Activated CD8-positive, alpha-beta memory T cell treated with anti-CD3 and anti-CD28 coated beads for 36 hours (primary cell): ENCODE results near the gene LONP2. TPM values are rescaled to one million over a fixed set of nuclear protein-coding genes. Genes with fewer than 3 reads are reported as not detected.
"Not testable (repeated sequence)": the region's sequence is repeated elsewhere in the genome, so short reads cannot be mapped to it uniquely, and the experiment has no call there.

Experiments used
- CTCF ChIA-PET: fragments of 350-600 bp; sonication (Branson Sonifier 250); formaldehyde crosslinking; loops from one replicate; lab custom pipeline; 2021; ENCODE audit warnings: antibody characterized with exemption; lab: Charles Lee
- POLR2A ChIA-PET: fragments of 350-600 bp; sonication (Branson Sonifier 250); formaldehyde crosslinking; loops from one replicate; lab custom pipeline; 2021; ENCODE audit warnings: antibody characterized with exemption; lab: Charles Lee
- total RNA-seq, 2 experiments: library from RNA; stranded (reverse); gene quantifications; one replicate each; pipeline ENCODE4 v1.2.3, GENCODE V29; 2021

Gene LONP2
- total RNA-seq, 2 experiments from 2014 or later = 46.1 to 50.0 TPM

- ChIA-PET POLR2A (no interaction called here), CTCF (no interaction called here)
These were observed 11.5 kb upstream of the LONP2 start for GRCh38 chr16:48232493-48233040.

DNA sequence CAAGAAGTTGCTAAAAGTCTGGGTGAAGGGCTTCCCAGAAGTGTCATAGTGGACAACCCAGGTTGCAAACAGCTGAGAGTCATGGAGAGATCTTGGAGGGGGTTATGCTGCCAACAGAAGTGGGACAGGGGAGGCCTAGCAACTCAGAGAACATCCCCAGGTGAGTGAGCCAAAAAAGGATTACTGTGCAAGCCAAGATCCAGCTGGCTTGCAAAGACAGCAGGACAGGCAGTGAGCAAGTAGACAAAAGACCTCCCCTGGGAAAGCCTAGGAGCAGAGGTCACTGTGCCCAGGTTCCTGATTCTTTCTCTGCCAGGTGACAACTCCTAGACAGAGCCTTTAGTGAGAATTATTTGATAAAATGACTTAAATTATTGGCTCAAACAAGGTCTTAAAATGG is 9.5 kb upstream of the LONP2 start:
- ChIA-PET POLR2A (no interaction called here), CTCF (no interaction called here)

DNA sequence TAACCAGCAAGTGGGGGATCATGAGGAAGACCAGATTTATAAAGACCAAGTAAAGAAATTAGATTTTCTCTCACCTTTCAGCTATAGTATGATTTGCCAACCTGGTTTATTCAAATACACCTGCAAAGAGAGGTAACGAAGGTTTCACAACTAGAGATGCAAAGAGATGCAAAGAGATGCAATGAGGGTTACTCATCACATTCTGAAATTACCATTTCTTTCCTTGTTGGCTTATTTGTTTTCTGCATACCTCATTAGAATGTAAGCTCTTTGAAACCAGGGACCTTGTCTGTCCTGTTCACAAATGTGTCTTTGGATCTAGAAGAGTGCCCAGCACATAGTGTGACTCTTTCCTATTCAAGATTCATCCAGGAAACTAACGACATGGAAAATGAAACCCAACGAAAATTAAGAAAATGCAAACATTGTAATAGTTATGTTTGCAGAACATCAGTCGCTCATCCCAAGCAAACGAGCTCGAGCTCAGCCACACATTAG is 9.0 kb upstream of the LONP2 start:
- CTCF ChIA-PET = no interaction called here
- POLR2A ChIA-PET = no interaction called here

- CTCF ChIA-PET = no interaction called here
- POLR2A ChIA-PET = no interaction called here
These were observed 8.5 kb upstream of the LONP2 start for GRCh38 chr16:48235556-48236136.

DNA sequence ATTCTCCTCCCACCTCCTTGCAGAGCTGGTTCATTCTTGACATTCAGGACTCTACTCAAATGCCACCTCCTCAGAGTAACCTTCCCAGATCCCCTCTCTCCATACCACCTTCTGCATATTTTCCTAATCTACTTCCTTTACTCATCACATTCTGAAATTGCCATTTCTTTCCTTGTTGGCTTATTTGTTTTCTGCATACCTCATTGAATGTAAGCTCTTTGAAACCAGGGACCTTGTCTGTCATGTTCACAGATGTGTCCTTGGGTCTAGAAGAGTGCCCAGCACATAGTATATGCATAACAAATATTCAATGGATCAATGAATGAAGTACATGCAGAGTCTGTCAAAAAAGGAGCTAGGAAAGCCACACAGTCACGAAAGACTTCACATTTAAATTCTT is 7.8 kb upstream of the LONP2 start:
- POLR2A ChIA-PET = no interaction called here
- CTCF ChIA-PET = interaction anchor here (1.2 kb wide), 1 partner anchor 394 kb away, joined by 4 read pairs; no protein-coding TSS in a partner anchor

DNA sequence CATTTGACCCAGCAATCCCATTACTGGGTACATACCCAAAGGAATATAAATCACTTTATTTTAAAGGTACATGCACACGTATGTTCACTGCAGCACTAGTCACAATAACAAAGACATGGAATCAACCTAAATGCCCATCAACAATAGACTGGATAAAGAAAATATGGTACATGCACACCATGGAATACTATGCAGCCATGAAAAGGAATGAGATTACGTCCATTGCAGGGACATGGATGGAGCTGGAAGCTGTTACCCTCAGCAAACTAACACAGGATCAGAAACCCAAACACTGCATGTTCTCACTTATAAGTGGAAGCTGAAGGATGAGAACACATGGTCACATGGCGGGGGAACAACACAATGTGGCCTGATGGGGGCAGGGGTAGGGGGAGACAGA is 4.0 kb upstream of the LONP2 start:
- CTCF ChIA-PET, POLR2A ChIA-PET: not testable (repeated sequence)

DNA sequence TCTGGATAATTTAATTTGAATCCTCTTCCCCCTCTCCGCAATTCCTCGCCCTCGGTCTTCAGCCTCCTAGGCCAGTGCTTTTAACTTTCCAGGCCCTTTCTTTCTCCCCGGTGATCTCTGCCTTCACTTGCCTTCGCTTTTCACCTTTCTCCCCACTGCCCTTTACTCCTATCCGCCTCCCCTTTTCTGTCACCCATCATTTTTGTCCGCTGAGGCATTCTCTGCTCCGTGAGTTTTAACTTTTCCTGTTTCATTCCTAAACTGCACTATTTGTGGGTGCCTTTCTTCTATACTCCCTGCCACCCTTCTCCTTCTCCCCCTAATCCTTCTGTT is 729 bp downstream of the LONP2 start:
- POLR2A ChIA-PET = no interaction called here
- CTCF ChIA-PET = no interaction called here

- CTCF ChIA-PET = no interaction called here
These were observed 2.0 kb downstream of the LONP2 start for GRCh38 chr16:48246066-48246465.

GRCh38 chr16:48247311-48247710 is 3.2 kb downstream of the LONP2 start, which contains the start of gene ABCC11:
TSS of gene ABCC11 (minus strand) at chr16:48247539. CDS start at chr16:48231921, 15,618 bp downstream.
- ChIA-PET CTCF (interaction anchor here (0.7 kb wide), 1 partner anchor 1561 kb away, joined by 3 read pairs; no protein-coding TSS in a partner anchor), POLR2A (no interaction called here)

More at GRCh38 chr16:48246066-48246465, 2.0 kb downstream of the LONP2 start:
- POLR2A ChIA-PET = no interaction called here

- CTCF ChIA-PET = no interaction called here
- POLR2A ChIA-PET = no interaction called here
These were observed 6.6 kb downstream of the LONP2 start for GRCh38 chr16:48250520-48251278.

DNA sequence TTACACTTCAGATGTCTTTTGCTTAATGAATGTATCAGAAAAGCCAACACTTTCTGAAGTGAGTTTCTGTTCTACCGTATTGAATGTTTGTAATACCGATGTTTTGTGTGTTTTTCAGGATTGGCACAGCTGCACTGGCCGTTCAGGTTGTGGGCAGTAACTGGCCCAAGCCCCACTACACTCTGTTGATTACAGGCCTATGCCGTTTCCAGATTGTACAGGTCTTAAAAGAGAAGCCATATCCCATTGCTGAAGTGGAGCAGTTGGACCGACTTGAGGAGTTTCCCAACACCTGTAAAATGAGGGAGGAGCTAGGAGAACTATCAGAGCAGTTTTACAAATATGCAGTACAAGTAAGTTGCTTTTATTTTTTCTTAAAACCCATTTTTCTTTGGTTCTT is 7.9 kb downstream of the LONP2 start:
- ChIA-PET CTCF (no interaction called here), POLR2A (no interaction called here)

DNA sequence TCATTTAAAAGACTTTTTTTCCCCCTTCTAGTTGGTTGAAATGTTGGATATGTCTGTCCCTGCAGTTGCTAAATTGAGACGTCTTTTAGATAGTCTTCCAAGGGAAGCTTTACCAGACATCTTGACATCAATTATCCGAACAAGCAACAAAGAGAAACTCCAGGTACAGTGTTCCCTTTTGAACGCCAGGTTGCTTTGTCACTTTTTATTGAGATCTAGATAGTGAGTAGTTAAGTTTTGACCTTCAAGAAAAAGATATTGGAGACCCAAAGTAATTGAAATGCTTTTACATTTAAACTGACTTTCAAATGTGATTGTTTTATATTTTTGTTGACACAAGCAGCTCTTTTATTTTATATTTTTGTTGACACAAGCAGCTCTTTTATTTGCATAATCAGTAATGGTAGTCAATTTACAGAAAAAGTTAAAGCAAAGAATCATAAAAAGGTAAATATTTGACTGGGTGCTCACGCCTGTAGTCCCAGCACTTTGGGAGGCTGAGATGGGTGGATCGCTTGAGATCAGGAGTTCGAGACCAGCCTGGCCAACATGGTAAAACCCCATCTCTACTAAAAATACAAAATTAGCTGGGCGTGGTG is 12.6 kb downstream of the LONP2 start:
- ChIA-PET CTCF (no interaction called here), POLR2A (no interaction called here)

DNA sequence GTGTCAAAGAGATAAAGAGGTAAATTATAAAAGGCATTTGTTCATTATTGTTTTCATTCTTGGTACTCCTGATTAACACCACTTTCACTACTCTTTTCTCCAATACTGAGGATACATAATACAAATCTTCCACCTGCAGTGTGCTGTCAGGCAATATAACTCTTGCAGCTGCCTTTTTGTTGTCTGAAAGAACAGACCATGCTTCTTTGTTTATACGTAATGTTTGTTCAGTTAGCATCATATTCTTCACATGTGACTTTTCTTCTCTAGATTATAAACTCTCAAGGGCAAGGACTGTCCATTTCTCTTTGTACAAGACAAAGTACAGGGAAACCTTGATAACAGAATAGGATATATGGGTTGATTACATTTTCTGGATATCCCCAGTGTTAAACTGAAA is 17.5 kb downstream of the LONP2 start:
- POLR2A ChIA-PET = no interaction called here
- CTCF ChIA-PET = no interaction called here

- POLR2A ChIA-PET = no interaction called here
- CTCF ChIA-PET = no interaction called here
These were observed 18.5 kb downstream of the LONP2 start for GRCh38 chr16:48262631-48263030.

GRCh38 chr16:48269011-48269410 is 24.9 kb downstream of the LONP2 start:
- ChIA-PET CTCF (no interaction called here), POLR2A (no interaction called here)

DNA sequence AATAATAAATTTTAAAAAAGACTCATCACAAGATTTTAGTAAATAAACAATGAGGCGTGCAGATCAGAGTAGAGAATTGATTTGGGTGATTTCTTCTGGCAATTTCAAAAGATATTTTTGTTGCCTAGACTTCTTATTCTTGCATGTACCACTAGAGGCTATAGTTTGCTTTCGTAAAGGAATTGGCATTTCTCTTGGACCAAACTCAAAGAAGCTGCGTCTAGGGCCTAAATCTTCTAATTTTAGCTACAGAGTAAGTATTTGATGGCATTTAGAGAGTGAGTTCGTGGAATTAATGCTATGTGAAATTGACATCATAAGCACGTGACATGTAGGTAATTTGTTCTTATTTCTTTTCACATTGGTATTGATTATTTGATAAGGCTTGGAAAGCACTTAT is 27.6 kb downstream of the LONP2 start:
- ChIA-PET POLR2A (no interaction called here), CTCF (interaction anchor here (0.7 kb wide), 1 partner anchor 19 kb away, joined by 3 read pairs; no protein-coding TSS in a partner anchor)

- ChIA-PET CTCF (no interaction called here), POLR2A (no interaction called here)
These were observed 28.8 kb downstream of the LONP2 start for GRCh38 chr16:48272837-48273421.

GRCh38 chr16:48274476-48274875 is 30.4 kb downstream of the LONP2 start:
- ChIA-PET CTCF (no interaction called here), POLR2A (no interaction called here)

DNA sequence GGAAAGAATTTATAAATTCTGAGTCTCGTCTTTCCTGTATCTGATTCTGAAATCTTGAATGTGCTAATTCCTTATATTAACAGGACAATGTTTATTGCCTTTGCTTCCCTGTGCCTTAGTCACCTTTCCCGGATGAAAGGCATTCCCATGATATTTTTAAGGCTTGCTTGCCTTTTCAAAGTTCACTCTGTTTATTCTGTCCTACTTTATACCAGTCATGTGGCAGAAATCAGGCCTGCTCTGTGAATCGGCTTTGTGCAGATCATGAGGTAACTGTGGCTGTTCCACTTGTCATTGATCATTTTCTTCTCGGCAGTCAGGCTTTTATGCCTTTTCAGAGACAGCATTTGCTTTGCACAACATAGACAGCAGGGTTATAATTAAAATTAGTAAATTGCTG is 32.0 kb downstream of the LONP2 start:
- POLR2A ChIA-PET = no interaction called here
- CTCF ChIA-PET = no interaction called here

DNA sequence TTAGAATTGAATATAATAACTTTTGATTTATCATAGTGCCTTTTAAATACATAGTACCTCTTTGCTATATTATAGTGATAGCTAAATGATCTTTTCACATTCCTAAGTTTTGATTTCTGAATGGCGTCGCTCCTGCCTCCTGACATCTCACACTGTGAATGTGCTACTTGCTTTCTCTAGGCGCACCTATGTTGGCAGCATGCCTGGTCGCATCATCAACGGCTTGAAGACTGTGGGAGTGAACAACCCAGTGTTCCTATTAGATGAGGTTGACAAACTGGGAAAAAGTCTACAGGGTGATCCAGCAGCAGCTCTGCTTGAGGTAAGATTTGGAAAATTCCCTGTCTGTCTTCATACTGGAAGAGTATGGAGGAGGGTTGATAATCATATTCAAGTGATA is 33.1 kb downstream of the LONP2 start:
- ChIA-PET CTCF (no interaction called here), POLR2A (no interaction called here)
